ENCODE measurements around the gene ADAMTS2.

DNA sequence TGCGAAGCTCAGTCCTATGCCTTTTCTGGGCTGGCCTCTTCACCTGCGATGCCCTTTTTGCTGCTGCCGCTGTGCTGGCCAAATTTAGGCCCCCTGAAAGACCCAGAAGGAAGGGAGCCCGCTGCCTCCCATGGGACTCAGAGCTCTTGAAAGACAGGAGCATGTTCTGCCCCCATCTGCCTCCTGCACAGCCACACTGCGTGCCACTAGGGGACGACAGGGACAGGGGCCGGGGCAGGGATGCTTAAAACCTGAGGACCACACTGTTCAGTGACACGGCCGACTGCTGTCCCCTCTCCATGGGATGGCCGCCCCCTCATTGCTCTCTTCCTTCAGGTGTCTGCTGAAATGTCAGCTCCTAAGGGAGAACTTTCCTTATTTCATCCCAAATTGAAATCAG lies 132.4 kb downstream of the ADAMTS2 start:
- TF ChIP-seq EZH2phosphoT487 (conservative IDR thresholded peaks at IDR 0.05; ENCODE audit: low read length): no peak
- TF ChIP-seq, protein P1, sequence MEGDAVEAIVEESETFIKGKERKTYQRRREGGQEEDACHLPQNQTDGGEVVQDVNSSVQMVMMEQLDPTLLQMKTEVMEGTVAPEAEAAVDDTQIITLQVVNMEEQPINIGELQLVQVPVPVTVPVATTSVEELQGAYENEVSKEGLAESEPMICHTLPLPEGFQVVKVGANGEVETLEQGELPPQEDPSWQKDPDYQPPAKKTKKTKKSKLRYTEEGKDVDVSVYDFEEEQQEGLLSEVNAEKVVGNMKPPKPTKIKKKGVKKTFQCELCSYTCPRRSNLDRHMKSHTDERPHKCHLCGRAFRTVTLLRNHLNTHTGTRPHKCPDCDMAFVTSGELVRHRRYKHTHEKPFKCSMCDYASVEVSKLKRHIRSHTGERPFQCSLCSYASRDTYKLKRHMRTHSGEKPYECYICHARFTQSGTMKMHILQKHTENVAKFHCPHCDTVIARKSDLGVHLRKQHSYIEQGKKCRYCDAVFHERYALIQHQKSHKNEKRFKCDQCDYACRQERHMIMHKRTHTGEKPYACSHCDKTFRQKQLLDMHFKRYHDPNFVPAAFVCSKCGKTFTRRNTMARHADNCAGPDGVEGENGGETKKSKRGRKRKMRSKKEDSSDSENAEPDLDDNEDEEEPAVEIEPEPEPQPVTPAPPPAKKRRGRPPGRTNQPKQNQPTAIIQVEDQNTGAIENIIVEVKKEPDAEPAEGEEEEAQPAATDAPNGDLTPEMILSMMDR (IDR thresholded peaks at IDR 0.05; ENCODE audit: insufficient read depth, low read length, poor library complexity, severe bottlenecking): no peak
